Germinal center (tissue), 1 donor: Measurements from ENCODE around the gene CBFA2T2.
A peak's percentile ranks its signal among the peaks of the same experiment; 100 is the strongest.

Source experiments
- DNase-seq: peaks from one replicate; pipeline ENCODE4 v3.0.0; 2012; ENCODE audit warnings: mixed read lengths, low spot score

Gene CBFA2T2

GRCh38 chr20:33667245-33667675, 177.4 kb downstream of the CBFA2T2 start:
- peak; percentile 28 for DNase-seq

GRCh38 chr20:33667676-33668465, 178.0 kb downstream of the CBFA2T2 start:
- DNase-seq = peak; percentile 84

- no peak for DNase-seq
Measured at GRCh38 chr20:33668466-33669155, 178.7 kb downstream of the CBFA2T2 start.

- DNase-seq = no peak
Measured at GRCh38 chr20:33669224-33669623, 179.3 kb downstream of the CBFA2T2 start.

- DNase-seq = no peak
Measured at GRCh38 chr20:33669873-33670640, 180.2 kb downstream of the CBFA2T2 start.

- no peak for DNase-seq
Measured at GRCh38 chr20:33670715-33671499, 181.0 kb downstream of the CBFA2T2 start.

GRCh38 chr20:33671573-33672288, 181.8 kb downstream of the CBFA2T2 start:
- DNase-seq = no peak

GRCh38 chr20:33672426-33673113, 182.7 kb downstream of the CBFA2T2 start:
- no peak for DNase-seq

GRCh38 chr20:33673114-33673409, 183.2 kb downstream of the CBFA2T2 start:
- no peak for DNase-seq

GRCh38 chr20:33673410-33674293, 183.8 kb downstream of the CBFA2T2 start:
- no peak for DNase-seq

- peak; percentile 80 for DNase-seq
Measured at GRCh38 chr20:33674294-33675135, 184.6 kb downstream of the CBFA2T2 start, which contains the start of gene NECAB3. Gene NECAB3 (minus strand): TSS chr20:33674428. CDS start chr20:33674352, 76 bp downstream.

GRCh38 chr20:33675136-33675959, 185.5 kb downstream of the CBFA2T2 start:
- DNase-seq = no peak

GRCh38 chr20:33676121-33676520, 186.2 kb downstream of the CBFA2T2 start:
- DNase-seq = peak; percentile 3

GRCh38 chr20:33676652-33677645, 187.1 kb downstream of the CBFA2T2 start:
- DNase-seq = peak; percentile 1

GRCh38 chr20:33677991-33678702, 188.3 kb downstream of the CBFA2T2 start:
- no peak for DNase-seq
